ENCODE measurements around the gene ISLR2.

ISLR2 gene

DNA sequence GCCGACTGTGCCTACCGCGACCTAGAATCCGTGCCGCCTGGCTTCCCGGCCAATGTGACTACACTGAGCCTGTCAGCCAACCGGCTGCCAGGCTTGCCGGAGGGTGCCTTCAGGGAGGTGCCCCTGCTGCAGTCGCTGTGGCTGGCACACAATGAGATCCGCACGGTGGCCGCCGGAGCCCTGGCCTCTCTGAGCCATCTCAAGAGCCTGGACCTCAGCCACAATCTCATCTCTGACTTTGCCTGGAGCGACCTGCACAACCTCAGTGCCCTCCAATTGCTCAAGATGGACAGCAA lies 44.5 kb downstream of the ISLR2 start:
- Histone ChIP-seq H3K27me3 (ENCODE audit: control insufficient read depth, insufficient read depth, low read length) (peaks cover 9% of the 10 kb centered on the region), H3K4me3 (ENCODE audit: low read length) (no peak overlapping the region), H3K36me3 (ENCODE audit: insufficient read depth, low read length) (no peaks in the 10 kb centered on the region), H3K9ac (ENCODE audit: low read depth, low read length) (no peak overlapping the region), H3K4me2 (ENCODE audit: low read length) (no peak overlapping the region), H3K9me3 (replicated peaks; ENCODE audit: low read length) (no peaks in the 10 kb centered on the region), H3K4me1 (ENCODE audit: control insufficient read depth, insufficient read depth, low read length) (peaks cover 44% of the 10 kb centered on the region)

DNA sequence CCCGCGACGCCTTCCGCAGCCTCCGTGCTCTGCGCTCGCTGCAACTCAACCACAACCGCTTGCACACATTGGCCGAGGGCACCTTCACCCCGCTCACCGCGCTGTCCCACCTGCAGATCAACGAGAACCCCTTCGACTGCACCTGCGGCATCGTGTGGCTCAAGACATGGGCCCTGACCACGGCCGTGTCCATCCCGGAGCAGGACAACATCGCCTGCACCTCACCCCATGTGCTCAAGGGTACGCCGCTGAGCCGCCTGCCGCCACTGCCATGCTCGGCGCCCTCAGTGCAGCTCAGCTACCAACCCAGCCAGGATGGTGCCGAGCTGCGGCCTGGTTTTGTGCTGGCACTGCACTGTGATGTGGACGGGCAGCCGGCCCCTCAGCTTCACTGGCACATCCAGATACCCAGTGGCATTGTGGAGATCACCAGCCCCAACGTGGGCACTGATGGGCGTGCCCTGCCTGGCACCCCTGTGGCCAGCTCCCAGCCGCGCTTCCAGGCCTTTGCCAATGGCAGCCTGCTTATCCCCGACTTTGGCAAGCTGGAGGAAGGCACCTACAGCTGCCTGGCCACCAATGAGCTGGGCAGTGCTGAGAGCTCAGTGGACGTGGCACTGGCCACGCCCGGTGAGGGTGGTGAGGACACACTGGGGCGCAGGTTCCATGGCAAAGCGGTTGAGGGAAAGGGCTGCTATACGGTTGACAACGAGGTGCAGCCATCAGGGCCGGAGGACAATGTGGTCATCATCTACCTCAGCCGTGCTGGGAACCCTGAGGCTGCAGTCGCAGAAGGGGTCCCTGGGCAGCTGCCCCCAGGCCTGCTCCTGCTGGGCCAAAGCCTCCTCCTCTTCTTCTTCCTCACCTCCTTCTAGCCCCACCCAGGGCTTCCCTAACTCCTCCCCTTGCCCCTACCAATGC lies 45.1 kb downstream of the ISLR2 start:
- Histone ChIP-seq H3K9ac (ENCODE audit: low read depth, low read length) (no peak overlapping the region), H3K4me3 (ENCODE audit: low read length) (no peak overlapping the region), H3K4me2 (ENCODE audit: low read length) (no peak overlapping the region), H3K9me3 (replicated peaks; ENCODE audit: low read length) (no peaks in the 10 kb centered on the region), H3K4me1 (ENCODE audit: control insufficient read depth, insufficient read depth, low read length) (peaks cover 50% of the 10 kb centered on the region), H3K27me3 (ENCODE audit: control insufficient read depth, insufficient read depth, low read length) (peaks cover 8% of the 10 kb centered on the region), H3K36me3 (ENCODE audit: insufficient read depth, low read length) (no peaks in the 10 kb centered on the region)

DNA sequence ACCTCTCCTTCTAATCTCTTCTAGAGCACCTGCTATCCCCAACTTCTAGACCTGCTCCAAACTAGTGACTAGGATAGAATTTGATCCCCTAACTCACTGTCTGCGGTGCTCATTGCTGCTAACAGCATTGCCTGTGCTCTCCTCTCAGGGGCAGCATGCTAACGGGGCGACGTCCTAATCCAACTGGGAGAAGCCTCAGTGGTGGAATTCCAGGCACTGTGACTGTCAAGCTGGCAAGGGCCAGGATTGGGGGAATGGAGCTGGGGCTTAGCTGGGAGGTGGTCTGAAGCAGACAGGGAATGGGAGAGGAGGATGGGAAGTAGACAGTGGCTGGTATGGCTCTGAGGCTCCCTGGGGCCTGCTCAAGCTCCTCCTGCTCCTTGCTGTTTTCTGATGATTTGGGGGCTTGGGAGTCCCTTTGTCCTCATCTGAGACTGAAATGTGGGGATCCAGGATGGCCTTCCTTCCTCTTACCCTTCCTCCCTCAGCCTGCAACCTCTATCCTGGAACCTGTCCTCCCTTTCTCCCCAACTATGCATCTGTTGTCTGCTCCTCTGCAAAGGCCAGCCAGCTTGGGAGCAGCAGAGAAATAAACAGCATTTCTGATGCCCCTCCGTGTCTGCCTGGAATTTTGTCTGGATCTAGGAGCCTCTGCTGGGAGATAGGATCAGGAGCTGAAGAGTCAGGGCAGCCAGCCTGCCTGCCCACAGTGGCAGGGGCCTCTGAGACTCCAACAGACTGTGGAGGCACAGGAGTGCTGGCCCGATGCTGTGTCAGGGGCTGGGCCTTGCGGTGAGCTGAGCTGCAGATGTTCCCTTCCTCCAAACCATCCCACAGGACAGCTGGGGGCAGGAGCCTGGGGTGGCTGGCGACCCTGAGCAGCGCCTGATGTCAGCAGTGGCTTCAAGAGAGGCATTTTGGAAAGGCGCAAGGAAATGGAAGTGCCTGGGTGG lies 46.2 kb downstream of the ISLR2 start:
- Histone ChIP-seq H3K9ac (ENCODE audit: low read depth, low read length) (peak overlapping the region; percentile 3), H3K27me3 (ENCODE audit: control insufficient read depth, insufficient read depth, low read length) (no peaks in the 10 kb centered on the region), H3K4me3 (ENCODE audit: low read length) (no peak overlapping the region), H3K36me3 (ENCODE audit: insufficient read depth, low read length) (no peaks in the 10 kb centered on the region), H3K4me2 (ENCODE audit: low read length) (no peak overlapping the region), H3K4me1 (ENCODE audit: control insufficient read depth, insufficient read depth, low read length) (peaks cover 58% of the 10 kb centered on the region), H3K9me3 (replicated peaks; ENCODE audit: low read length) (no peaks in the 10 kb centered on the region)

DNA sequence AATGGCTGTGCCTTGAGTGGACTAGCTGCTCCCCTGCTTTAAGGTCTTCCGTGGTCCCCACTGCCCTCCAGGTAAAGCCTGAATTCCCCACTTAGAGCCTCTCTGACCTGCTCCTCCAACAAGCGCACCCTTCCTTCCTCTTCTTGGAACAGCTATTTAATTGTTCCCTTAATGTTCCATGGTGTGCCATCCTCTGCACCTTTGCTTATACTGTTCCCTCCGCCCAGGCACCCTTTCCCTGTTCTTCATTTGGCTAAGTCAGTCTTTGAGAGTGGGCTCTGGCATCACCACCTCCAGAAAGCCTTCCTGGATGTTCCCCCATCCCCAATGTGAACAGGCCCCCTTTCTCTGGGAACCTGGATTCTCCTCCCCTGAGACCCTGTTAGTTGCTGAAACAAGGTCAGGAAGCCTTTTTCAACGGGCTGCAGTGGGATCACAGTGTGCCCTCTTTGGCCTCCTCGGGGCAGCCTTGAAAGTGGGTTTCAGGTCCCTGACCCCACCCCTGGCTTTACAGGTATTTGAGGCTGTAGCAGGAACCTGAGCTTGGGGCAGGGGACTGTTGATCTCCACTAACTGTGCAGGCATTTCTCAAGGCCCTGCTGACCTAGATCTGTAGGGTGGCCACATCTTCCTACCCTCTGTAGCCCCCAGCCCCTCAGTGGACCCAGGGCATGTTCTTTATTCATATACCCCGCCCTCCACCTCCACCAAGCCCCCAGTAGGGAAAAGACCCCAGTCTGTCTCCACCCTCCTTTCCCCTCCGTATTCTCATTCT lies 48.1 kb downstream of the ISLR2 start:
- Histone ChIP-seq H3K27me3 (ENCODE audit: control insufficient read depth, insufficient read depth, low read length) (no peaks in the 10 kb centered on the region), H3K4me2 (ENCODE audit: low read length) (peak overlapping the region; percentile 46), H3K4me3 (ENCODE audit: low read length) (peak overlapping the region; percentile 1), H3K9me3 (replicated peaks; ENCODE audit: low read length) (no peaks in the 10 kb centered on the region), H3K4me1 (ENCODE audit: control insufficient read depth, insufficient read depth, low read length) (peaks cover 54% of the 10 kb centered on the region), H3K9ac (ENCODE audit: low read depth, low read length) (peak overlapping the region; percentile 16), H3K36me3 (ENCODE audit: insufficient read depth, low read length) (no peaks in the 10 kb centered on the region)

DNA sequence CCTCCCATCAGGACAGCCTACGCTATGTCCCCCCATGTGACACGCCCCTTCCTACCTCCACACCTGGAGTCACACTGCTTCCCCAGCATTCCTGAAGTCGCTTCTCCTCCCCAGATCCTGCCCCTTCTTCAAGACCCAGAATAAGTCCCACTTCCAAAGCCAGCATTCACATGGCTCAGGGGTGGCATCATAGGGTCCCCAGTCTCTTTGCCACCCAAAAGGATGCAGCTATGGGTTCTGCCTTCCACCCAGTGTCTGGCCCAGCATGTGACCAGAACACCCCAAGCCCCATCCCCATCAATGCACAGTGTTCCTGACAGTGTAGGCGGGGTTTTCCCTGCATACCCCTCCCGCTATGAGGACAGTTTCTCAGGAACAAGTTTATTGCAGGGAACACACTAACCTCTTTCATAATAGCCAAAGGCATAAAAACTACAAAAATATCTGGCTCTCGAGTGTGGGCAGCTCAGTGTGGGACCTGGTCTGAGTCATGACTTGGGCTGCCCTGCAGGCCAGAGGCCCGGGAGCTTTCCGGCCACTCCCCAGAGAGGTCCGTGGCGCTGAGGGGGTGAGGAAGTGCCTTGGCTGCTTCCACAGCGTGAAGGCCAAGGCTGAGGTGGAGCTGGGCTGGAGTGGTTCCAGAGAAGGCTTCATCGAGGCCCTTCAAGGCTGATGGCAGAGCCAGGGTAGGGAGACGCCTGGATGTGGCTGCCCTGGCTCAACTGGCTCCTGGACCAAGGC lies 48.9 kb downstream of the ISLR2 start:
- Histone ChIP-seq H3K4me1 (ENCODE audit: control insufficient read depth, insufficient read depth, low read length) (peaks cover 47% of the 10 kb centered on the region), H3K9me3 (replicated peaks; ENCODE audit: low read length) (no peaks in the 10 kb centered on the region), H3K27me3 (ENCODE audit: control insufficient read depth, insufficient read depth, low read length) (peaks cover 4% of the 10 kb centered on the region), H3K9ac (ENCODE audit: low read depth, low read length) (peak overlapping the region; percentile 70), H3K4me3 (ENCODE audit: low read length) (peak overlapping the region; percentile 14), H3K36me3 (ENCODE audit: insufficient read depth, low read length) (no peaks in the 10 kb centered on the region), H3K4me2 (ENCODE audit: low read length) (peak overlapping the region; percentile 46)

DNA sequence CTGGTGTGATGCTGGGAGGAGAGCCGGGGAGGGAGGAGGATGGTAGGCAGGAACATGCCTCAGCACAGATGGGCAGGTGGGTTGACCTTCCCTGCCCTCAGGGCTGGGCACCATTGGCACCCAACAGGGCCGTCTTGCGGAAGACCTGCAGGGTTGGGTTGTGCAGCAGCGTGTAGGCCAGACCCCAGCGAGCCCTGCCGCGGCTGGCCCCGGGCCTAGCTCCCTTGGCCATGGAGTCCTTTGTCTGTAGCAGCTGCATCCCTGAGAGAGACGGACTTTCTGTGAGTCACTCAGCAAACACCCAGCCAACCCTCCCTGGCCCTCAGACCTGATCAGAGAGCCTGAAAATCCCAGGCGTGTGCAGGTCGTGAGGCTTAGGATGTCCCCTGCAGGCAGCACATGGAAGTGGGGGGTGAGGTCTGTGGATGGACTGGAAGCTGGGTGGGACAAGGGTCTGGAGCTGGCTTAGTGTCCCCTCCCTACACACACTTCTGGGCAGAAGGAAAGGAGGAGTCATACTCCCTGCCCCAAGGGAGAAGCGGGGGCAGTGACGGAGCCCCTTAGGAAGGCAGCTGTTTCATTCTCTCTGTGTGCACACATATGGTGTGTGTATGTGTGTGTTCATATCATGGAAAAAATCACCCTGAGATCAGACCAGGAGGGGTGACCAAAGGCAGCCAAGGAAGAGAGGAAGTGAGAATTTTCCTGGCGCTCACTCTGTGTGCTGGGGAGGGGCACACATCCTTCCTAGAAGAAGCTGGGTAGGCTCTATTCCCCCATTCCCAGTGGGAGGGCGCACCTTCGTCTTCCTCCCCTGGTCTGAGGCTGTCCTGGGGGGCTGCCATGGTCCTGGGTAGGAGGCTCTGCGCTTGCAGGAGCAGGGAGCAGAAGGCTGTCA lies 49.8 kb downstream of the ISLR2 start:
- peaks cover 4% of the 10 kb centered on the region for H3K27me3 ChIP-seq (ENCODE audit: control insufficient read depth, insufficient read depth, low read length)
- peak overlapping the region; percentile 70 for H3K9ac ChIP-seq (ENCODE audit: low read depth, low read length)
- peak overlapping the region; percentile 14 for H3K4me3 ChIP-seq (ENCODE audit: low read length)
- no peaks in the 10 kb centered on the region for H3K9me3 ChIP-seq (replicated peaks; ENCODE audit: low read length)
- peak overlapping the region; percentile 46 for H3K4me2 ChIP-seq (ENCODE audit: low read length)
- no peaks in the 10 kb centered on the region for H3K36me3 ChIP-seq (ENCODE audit: insufficient read depth, low read length)
- H3K4me1 ChIP-seq (ENCODE audit: control insufficient read depth, insufficient read depth, low read length) = peaks cover 47% of the 10 kb centered on the region

DNA sequence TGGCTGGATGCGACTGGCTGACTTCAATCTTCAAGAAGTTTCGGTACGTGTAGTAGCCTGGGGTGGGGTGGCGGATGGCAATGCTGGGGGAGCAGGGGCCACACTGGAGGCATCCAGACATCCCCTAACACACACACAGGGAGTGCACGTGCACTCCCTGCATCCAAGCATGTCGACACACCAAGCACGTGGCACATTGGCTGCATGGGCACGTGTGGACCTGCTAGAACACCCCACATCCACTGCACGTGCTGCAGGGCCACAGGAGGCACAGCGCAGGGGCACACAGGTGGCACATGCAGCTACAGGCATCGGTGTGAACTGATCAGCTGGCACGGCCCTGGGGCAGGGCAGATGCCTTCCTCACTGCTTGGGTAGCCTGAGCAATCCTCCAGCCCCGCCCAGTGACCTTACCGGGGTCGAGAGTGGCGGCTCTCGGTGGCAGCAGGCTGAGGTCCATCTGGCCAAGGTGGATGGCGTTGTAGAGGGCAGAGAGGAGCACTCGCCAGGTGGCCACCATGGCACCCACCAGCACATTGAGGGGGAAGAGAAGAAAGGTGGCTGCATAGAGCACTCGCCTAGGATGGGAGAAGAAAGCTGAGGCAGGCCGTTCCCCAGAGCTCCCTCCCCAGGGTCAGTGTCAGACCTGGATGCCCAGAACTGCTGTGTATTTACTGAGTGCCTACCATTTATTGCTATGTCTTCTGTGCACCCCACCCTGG lies 50.7 kb downstream of the ISLR2 start:
- Histone ChIP-seq H3K27me3 (ENCODE audit: control insufficient read depth, insufficient read depth, low read length) (peaks cover 4% of the 10 kb centered on the region), H3K36me3 (ENCODE audit: insufficient read depth, low read length) (no peaks in the 10 kb centered on the region), H3K4me3 (ENCODE audit: low read length) (no peak overlapping the region), H3K4me2 (ENCODE audit: low read length) (no peak overlapping the region), H3K9ac (ENCODE audit: low read depth, low read length) (peak overlapping the region; percentile 70), H3K4me1 (ENCODE audit: control insufficient read depth, insufficient read depth, low read length) (peaks cover 55% of the 10 kb centered on the region), H3K9me3 (replicated peaks; ENCODE audit: low read length) (no peaks in the 10 kb centered on the region)

DNA sequence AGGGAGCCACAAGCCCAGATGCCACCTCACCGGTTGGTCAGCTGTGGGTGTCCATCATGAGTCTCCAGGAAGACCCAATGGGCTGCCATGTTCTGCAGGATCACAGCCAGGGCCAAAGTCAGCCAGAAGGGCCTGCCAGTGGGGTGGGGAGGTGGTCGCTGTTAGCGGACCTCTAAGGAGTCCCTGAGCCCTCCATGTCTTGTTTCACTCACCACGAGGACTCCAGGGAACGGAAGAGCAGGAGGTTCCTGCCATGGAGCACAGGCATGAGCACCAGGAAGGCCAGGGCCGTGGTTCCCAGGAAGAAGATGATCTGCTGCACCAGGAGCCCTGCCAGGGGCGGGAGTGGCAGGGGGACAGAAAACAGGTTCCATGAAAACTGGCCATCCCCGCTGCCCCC lies 51.7 kb downstream of the ISLR2 start:
- Histone ChIP-seq H3K4me1 (ENCODE audit: control insufficient read depth, insufficient read depth, low read length) (peaks cover 51% of the 10 kb centered on the region), H3K9me3 (replicated peaks; ENCODE audit: low read length) (no peaks in the 10 kb centered on the region), H3K36me3 (ENCODE audit: insufficient read depth, low read length) (no peaks in the 10 kb centered on the region), H3K27me3 (ENCODE audit: control insufficient read depth, insufficient read depth, low read length) (peaks cover 4% of the 10 kb centered on the region), H3K9ac (ENCODE audit: low read depth, low read length) (no peak overlapping the region), H3K4me3 (ENCODE audit: low read length) (no peak overlapping the region), H3K4me2 (ENCODE audit: low read length) (no peak overlapping the region)

DNA sequence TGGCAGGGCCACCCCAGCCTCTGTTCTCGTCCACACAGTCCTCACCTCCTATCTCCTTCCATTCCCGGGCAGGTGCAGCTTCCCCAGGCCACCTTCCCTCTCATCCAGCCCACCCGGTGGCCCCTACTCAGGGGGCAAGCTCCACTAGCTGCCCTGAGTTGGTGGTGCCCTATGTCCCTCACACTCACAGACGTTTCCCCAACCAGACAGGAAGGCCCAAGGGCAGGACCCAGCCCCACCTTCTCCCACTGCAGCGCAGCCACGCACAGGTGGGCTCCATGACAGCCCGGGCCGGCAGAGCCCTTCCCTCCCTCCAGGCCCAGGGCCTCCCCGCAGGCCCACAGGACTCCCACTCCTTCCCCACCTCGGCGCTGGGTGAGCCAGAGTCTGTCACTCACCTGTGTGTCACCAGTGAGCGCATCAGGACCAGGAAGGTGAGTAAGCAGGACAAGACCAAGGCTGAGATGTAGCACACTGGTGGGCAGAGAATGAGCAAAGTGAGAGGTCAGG lies 54.3 kb downstream of the ISLR2 start:
- Histone ChIP-seq H3K27me3 (ENCODE audit: control insufficient read depth, insufficient read depth, low read length) (peaks cover 4% of the 10 kb centered on the region), H3K4me3 (ENCODE audit: low read length) (no peak overlapping the region), H3K4me2 (ENCODE audit: low read length) (no peak overlapping the region), H3K4me1 (ENCODE audit: control insufficient read depth, insufficient read depth, low read length) (peaks cover 27% of the 10 kb centered on the region), H3K9me3 (replicated peaks; ENCODE audit: low read length) (no peaks in the 10 kb centered on the region), H3K9ac (ENCODE audit: low read depth, low read length) (no peak overlapping the region), H3K36me3 (ENCODE audit: insufficient read depth, low read length) (no peaks in the 10 kb centered on the region)

All from skeletal muscle satellite cell (primary cell).